ENCODE measurements around the gene TAF11L4. TPM values are rescaled to one million over a fixed set of nuclear protein-coding genes. Genes with fewer than 3 reads are reported as not detected.
"Not testable (repeated sequence)": the region's sequence is repeated elsewhere in the genome, so short reads cannot be mapped to it uniquely, and the experiment has no call there.

TAF11L4 gene
- total RNA-seq (not detected), polyA plus RNA-seq (not detected)
- long read RNA-seq, donor 1, result 0 reads
- long read RNA-seq, donor 2, result 0 reads
- long read RNA-seq, donor 3, result 0 reads
- long read RNA-seq, donor 4, result 0 reads
- long read RNA-seq, donor 5, result 0 reads

DNA sequence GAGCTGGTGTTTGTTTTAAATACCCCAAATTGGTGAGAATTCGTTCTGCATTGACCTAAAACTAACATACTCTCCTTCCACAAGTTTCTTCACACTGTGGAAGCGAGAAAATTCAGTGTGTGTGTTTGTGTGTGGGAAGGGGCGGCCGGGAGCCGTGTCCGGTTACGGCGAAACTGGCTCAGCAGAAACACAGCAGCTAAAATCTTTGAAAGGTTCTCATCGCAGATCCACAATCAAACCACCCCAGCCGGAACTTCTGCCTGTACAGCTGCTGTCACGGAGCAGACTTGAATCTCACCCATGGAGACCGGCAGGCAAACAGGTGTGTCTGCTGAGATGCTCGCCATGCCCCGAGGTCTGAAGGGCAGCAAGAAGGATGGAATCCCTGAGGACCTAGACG lies at the start of gene TAF11L4:
TSS of gene TAF11L4 (plus strand) at position 301 of the 400 bp plus-strand sequence.
- H3K27me3 ChIP-seq (ENCODE audit: control insufficient read depth in 3 of 3, insufficient read depth in 3 of 3, low read length in 2 of 3); H3K36me3 ChIP-seq (ENCODE audit: control insufficient read depth in 4 of 4, insufficient read depth in 4 of 4, low read length in 4 of 4); H3K9ac ChIP-seq (ENCODE audit: insufficient read depth in 1 of 2, low read length in 2 of 2); H3K27ac ChIP-seq (ENCODE audit: low read depth in 1 of 2, low read length in 1 of 2); H3K9me3 ChIP-seq (ENCODE audit: control insufficient read depth in 4 of 4, insufficient read depth in 3 of 4, low read length in 3 of 4); ATAC-seq (ENCODE audit: insufficient read depth, low FRiP score); H3K4me1 ChIP-seq (ENCODE audit: control insufficient read depth in 5 of 5, insufficient read depth in 5 of 5, low read length in 5 of 5); DNase-seq; H3K4me3 ChIP-seq: not testable (repeated sequence)
- WGBS, 2 donors, result no CpG with 5 or more reads among the region's 15 CpGs

DNA sequence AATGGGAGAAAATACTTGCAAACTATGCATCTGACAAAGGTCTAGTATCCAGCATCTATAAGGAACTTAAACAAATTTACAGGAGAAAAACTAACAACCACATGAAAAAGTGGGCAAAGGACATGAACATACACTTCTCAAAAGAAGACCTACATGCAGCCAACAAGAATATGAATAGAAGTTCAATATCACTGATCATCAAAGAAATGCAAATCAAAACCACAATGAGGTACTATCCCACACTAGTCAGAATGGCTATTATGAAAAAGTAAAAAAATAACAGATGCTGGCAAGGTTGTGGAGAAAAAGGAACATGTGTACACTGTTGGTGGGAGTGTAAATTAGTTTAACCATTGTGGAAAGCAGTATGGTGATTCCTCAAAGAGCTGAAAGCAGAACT lies 46.5 kb upstream of the TAF11L4 start:
- H3K27ac ChIP-seq (ENCODE audit: low read depth in 1 of 2, low read length in 1 of 2); H3K4me3 ChIP-seq; H3K4me1 ChIP-seq (ENCODE audit: control insufficient read depth in 5 of 5, insufficient read depth in 5 of 5, low read length in 5 of 5); ATAC-seq (ENCODE audit: insufficient read depth, low FRiP score); H3K9me3 ChIP-seq (ENCODE audit: control insufficient read depth in 4 of 4, insufficient read depth in 3 of 4, low read length in 3 of 4); H3K36me3 ChIP-seq (ENCODE audit: control insufficient read depth in 4 of 4, insufficient read depth in 4 of 4, low read length in 4 of 4); H3K27me3 ChIP-seq (ENCODE audit: control insufficient read depth in 3 of 3, insufficient read depth in 3 of 3, low read length in 2 of 3); DNase-seq; H3K9ac ChIP-seq (ENCODE audit: insufficient read depth in 1 of 2, low read length in 2 of 2): not testable (repeated sequence)

DNA sequence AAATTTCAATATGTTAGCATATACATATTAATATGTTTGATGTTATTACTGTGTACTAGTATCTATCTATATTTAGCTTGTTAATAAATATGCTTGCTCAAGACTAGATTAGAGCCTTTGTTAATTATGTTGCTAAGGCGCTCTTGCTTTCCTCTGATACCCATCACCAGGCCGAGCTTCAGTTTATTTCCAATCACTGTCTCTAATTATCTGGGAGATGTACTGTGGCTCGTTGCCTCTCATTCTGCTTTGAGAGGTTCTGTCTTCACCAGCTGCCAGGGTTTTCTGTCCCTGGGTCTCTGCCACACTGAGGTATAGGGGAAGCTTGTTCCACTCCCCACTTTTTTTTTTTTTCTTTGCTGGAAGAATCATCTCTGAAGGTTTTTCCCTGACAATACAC lies 44.6 kb upstream of the TAF11L4 start:
- H3K9me3 ChIP-seq (ENCODE audit: control insufficient read depth in 4 of 4, insufficient read depth in 3 of 4, low read length in 3 of 4), result no peaks in the 10 kb centered on the region
- no peaks in the 10 kb centered on the region for H3K4me1 ChIP-seq (ENCODE audit: control insufficient read depth in 5 of 5, insufficient read depth in 5 of 5, low read length in 5 of 5)
- 73 to 94% methylated on average over 3 of the region's 3 CpGs for WGBS, 2 donors
- no peaks in the 10 kb centered on the region for H3K27me3 ChIP-seq (ENCODE audit: control insufficient read depth in 3 of 3, insufficient read depth in 3 of 3, low read length in 2 of 3)
- no peak for DNase-seq
- H3K9ac ChIP-seq (ENCODE audit: insufficient read depth in 1 of 2, low read length in 2 of 2), result no peak overlapping the region
- ATAC-seq (ENCODE audit: insufficient read depth, low FRiP score), result no peak
- no peak overlapping the region for H3K4me3 ChIP-seq
- H3K36me3 ChIP-seq (ENCODE audit: control insufficient read depth in 4 of 4, insufficient read depth in 4 of 4, low read length in 4 of 4), result no peaks in the 10 kb centered on the region
- no peak overlapping the region for H3K27ac ChIP-seq (ENCODE audit: low read depth in 1 of 2, low read length in 1 of 2)
- TF ChIP-seq, protein P1, sequence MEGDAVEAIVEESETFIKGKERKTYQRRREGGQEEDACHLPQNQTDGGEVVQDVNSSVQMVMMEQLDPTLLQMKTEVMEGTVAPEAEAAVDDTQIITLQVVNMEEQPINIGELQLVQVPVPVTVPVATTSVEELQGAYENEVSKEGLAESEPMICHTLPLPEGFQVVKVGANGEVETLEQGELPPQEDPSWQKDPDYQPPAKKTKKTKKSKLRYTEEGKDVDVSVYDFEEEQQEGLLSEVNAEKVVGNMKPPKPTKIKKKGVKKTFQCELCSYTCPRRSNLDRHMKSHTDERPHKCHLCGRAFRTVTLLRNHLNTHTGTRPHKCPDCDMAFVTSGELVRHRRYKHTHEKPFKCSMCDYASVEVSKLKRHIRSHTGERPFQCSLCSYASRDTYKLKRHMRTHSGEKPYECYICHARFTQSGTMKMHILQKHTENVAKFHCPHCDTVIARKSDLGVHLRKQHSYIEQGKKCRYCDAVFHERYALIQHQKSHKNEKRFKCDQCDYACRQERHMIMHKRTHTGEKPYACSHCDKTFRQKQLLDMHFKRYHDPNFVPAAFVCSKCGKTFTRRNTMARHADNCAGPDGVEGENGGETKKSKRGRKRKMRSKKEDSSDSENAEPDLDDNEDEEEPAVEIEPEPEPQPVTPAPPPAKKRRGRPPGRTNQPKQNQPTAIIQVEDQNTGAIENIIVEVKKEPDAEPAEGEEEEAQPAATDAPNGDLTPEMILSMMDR (IDR thresholded peaks at IDR 0.05; ENCODE audit: control extremely low read depth, extremely low read depth), result no peak

DNA sequence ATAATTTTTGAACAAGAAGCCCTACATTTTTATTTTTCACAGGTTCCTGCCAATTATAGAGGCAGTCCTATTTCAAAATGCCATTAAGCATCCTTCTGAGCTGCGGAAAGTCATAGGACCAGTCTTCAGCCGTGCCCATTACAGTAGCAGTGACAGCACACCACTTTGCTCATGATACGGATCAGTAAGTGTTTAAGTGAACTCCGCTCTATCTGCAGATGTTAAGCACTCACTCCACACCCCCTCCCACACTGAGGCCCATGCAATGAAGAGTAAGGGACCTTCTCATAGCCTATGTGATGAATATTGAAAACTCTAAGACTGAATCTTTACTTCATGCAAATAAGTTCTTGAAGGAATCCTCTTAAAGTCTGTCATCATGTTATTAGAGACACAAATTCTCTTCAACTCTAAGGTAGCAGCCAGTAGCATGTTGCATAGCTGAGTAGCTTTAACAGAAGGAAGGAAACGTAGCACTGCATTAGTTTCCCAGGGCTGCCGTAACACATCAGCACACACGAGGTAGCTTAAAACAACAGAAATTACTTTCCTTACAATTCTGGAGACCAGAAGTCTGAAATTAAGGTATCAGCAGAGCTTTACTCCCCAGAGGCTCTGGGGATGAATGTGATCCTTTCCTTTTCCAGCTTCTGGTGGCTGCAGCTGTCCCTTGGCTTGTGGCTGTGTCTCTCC lies 43.9 kb upstream of the TAF11L4 start:
- no peak overlapping the region for H3K9ac ChIP-seq (ENCODE audit: insufficient read depth in 1 of 2, low read length in 2 of 2)
- no peak overlapping the region for H3K27ac ChIP-seq (ENCODE audit: low read depth in 1 of 2, low read length in 1 of 2)
- H3K36me3 ChIP-seq (ENCODE audit: control insufficient read depth in 4 of 4, insufficient read depth in 4 of 4, low read length in 4 of 4), result no peaks in the 10 kb centered on the region
- no peak for DNase-seq
- WGBS, 2 donors, result 70 to 83% methylated on average over 7 of the region's 7 CpGs
- H3K9me3 ChIP-seq (ENCODE audit: control insufficient read depth in 4 of 4, insufficient read depth in 3 of 4, low read length in 3 of 4), result no peaks in the 10 kb centered on the region
- TF ChIP-seq, protein P1 (IDR thresholded peaks at IDR 0.05; ENCODE audit: control extremely low read depth, extremely low read depth), result no peak
- no peak overlapping the region for H3K4me3 ChIP-seq
- H3K27me3 ChIP-seq (ENCODE audit: control insufficient read depth in 3 of 3, insufficient read depth in 3 of 3, low read length in 2 of 3), result no peaks in the 10 kb centered on the region
- ATAC-seq (ENCODE audit: insufficient read depth, low FRiP score), result no peak
- H3K4me1 ChIP-seq (ENCODE audit: control insufficient read depth in 5 of 5, insufficient read depth in 5 of 5, low read length in 5 of 5), result no peaks in the 10 kb centered on the region

All from lung (tissue), 16 donors.